GM12875 (cell line): ENCODE results near the gene DFFA.

Experiments used
- H3K4me3 ChIP-seq: one replicate; pipeline ENCODE4 v1.5.1; 2011; ENCODE audit warnings: low read depth, low read length, control low read depth
- TF ChIP-seq, protein P1 (sequence below): IDR thresholded peaks from 2 replicates; pipeline ENCODE4 v1.5.1; 2011; ENCODE audit warnings: low read depth, mild to moderate bottlenecking, control low read depth, inconsistent platforms, low read length, moderate library complexity, borderline replicate concordance; ENCODE audit not compliant: insufficient read depth

DFFA gene

DNA sequence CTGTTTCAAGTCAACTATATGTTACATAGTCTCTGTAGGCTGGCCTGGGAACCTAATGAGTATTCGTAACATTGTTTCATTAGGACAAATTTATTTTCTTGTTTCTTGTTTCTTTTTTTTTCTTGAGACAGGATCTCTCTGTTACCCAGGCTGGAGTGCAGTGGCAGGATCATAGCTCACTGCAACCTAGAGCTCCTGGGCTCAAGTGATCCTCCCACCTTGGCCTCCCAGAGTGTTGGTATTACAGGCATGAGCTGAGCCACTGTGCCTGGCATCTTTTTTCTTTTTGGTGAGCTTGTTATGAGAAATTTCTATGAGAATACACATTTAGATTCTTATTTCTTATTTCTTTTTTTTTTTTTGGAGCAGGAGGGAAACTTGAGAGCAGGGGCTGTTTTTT lies 35.3 kb downstream of the DFFA start:
- H3K4me3 ChIP-seq = no peak overlapping the region
- TF ChIP-seq, protein P1, sequence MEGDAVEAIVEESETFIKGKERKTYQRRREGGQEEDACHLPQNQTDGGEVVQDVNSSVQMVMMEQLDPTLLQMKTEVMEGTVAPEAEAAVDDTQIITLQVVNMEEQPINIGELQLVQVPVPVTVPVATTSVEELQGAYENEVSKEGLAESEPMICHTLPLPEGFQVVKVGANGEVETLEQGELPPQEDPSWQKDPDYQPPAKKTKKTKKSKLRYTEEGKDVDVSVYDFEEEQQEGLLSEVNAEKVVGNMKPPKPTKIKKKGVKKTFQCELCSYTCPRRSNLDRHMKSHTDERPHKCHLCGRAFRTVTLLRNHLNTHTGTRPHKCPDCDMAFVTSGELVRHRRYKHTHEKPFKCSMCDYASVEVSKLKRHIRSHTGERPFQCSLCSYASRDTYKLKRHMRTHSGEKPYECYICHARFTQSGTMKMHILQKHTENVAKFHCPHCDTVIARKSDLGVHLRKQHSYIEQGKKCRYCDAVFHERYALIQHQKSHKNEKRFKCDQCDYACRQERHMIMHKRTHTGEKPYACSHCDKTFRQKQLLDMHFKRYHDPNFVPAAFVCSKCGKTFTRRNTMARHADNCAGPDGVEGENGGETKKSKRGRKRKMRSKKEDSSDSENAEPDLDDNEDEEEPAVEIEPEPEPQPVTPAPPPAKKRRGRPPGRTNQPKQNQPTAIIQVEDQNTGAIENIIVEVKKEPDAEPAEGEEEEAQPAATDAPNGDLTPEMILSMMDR = no peak

DNA sequence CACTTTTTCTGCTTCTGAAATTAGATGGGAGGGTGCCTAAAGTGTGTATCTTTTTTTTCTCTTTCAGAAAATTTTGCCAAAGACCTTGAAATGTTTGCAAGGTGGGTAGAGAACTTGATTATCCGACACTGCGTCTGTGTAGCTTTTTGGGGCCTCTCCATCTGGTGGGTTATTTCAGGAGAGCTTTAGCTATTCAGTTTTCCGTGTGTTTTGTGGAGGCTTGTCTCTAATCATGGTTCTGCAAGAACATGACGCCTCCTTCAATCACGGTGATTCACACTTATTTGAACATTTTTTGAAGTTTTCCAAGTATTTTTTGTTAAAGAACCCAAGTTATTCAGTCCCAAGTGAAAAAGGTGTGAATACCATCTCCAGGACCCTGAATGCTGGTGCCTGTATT lies 37.7 kb downstream of the DFFA start:
- TF ChIP-seq, protein P1 = no peak
- H3K4me3 ChIP-seq = no peak overlapping the region

DNA sequence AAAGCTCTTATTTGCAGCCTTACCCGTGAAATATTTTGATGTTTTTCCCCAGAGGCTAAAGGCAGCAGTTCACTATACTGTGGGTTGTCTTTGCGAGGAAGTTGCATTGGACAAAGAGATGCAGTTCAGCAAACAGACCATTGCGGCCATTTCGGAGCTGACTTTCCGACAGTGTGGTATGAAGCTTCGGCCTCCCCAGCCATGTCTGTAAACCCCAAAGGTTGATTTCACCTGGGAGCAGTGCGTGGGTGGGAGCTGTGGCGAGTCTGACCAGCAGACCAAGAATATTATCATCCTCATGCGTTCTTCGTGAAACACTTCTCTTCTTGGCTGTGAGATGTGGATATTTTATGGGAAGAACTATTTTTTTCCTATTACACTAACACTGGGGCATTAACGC lies 38.5 kb downstream of the DFFA start:
- TF ChIP-seq, protein P1 = no peak
- H3K4me3 ChIP-seq = no peak overlapping the region

DNA sequence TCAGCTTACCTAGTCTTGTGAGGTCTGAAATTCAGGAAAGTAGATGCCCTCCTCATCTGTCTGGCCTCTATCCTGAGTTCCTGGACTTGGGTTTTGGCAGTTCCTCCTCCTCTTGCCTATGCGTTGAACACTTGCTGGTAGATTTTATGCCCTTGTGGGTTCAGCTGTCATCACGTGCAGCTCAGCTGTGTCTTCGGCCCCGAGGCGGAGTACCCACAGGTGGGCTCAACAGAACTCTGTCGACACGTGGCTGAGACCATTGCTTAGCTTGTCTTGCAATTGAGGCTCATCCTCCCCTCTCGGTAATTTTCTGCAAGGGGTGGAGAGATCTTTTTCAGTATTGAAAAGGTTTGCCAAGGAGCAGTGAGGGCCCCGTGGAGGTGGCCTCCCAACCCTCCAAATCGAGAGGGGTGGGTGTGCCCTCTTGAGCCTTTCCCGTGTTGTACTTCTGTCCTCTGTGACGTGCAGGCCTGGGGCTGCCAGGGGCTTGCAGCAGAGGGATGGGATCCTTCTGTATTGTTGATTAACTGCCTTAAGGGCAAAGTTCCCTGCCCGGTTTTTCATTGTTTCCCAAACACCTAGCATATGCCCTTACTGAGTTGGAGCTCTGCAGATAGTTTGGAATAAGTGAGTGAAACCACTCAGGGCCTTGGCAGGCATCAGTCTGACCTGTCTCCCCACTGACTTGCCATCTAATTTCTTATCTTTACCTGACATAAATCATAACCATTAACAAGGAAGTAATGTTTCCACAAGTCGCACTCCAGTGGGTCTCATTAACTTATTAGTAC lies 39.2 kb downstream of the DFFA start:
- H3K4me3 ChIP-seq = no peak overlapping the region
- TF ChIP-seq, protein P1 = no peak

DNA sequence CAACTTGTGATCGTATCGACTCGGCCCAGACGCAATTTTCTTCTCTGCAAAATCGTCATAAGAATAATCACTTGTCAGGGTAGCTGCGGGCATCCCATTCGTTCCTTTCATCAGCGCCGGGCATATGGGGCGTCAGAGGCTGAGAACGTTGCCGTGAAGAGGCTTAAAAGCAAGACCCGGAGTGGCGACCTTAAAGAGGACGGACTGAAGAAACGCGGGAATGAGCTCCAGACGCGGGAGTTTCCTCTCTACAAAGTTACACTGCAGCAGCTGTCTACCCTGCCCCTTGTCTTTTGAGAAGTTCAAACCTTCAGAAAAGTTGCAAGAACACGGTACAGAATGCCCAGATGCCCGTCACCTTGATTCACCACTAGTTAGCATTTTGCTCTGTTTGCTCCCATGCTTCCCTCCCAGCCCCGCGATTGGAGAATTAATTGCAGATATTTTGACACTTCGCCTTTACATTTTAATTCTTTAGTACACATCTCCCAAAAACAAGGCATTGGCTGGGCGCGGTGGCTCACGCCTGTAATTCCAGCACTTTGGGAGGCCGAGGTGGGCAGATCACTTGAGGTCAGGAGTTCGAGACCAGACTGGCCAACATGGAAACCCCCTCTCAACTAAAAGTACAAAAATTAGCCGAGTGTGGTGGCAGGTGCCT lies 41.1 kb downstream of the DFFA start:
- peak overlapping the region; percentile 90 for H3K4me3 ChIP-seq
- TF ChIP-seq, protein P1 = no peak

DNA sequence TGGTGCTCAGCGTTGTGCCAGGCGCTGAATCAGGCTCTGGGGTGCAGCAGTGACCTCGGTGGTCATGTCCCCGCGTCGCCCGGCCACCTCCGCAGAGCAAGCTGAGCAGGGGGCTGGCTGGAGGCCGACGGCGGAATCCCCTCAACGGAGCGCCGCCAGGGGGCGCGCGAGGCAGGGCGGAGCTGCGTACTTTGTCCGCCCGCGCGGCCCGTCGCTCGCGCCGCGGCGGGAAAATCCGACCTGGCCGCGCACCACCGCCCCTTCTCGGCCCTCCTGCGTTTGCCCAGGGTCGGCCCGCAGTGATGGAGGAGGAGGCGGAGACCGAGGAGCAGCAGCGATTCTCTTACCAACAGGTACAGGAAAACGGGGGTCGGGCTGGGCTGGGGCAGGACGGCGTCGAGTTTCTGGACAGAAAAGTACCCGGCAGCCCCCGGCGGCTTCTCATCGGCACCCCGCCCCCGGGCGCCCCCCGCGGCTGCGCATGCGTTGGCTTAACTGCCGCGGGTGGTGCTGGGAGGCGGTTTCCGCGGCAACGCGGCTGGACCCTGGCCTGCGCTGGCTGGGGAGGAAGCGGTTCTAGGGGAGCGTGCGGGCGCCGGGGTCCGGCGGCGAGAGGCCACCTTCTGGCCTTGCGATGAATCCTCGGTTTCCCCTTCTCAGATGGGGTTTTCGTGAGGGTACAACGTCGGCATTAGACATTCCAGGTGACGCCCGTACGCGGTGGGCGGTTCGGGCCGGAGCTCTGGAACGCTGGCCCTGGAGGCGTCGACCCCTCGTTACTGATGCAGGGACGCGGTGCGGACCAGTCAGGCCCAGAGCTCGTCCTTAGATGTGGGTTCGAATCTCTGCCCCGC lies 41.9 kb downstream of the DFFA start, which contains the start of gene CENPS:
Gene CENPS (plus strand): TSS at position 218 of the 854 bp plus-strand sequence. CDS start 85 bp downstream, at position 303.
- TF ChIP-seq, protein P1 = peak; percentile 99
- peak within 1 kb of the TSS; percentile 90 for H3K4me3 ChIP-seq

DNA sequence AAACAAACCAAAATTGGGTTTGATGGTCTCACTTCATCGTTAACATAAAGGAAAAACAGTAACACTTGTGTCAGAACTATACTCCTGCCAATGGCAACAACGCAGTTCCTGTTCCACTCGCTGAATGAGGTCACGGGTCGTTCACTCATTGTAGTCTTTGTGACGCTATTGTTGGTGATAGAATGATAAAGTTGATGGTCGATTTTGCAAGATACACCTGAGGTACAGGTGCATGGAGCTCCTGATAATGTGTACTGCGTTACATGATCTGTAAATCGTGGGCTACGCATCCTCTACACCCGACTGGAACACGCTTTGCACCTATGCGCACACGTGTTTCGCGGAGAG lies 42.5 kb downstream of the DFFA start:
- TF ChIP-seq, protein P1 = no peak
- H3K4me3 ChIP-seq = peak overlapping the region; percentile 90
